Liver (tissue), 3 donors: ENCODE measurements around the gene KSR1.

Source experiments
- EGR1 ChIP-seq, 2 donors: IDR thresholded peaks; 2 replicates each; pipeline ENCODE4 v1.6.1; 2016 to 2018; ENCODE audit warnings: antibody characterized with exemption in 2 of 2, low read depth in 2 of 2
- GABPA ChIP-seq, 2 donors: IDR thresholded peaks in 1 of 2; conservative IDR thresholded peaks in 1 of 2; 2 replicates each; pipeline ENCODE4 v1.6.1; 2016; ENCODE audit warnings: antibody characterized with exemption in 2 of 2, mild to moderate bottlenecking in 1 of 2, moderate library complexity in 1 of 2
- HNF4A ChIP-seq, 2 donors: conservative IDR thresholded peaks; 2 replicates each; pipeline ENCODE4 v1.6.1; 2016; ENCODE audit warnings: antibody characterized with exemption in 2 of 2, mild to moderate bottlenecking in 2 of 2
- JUND ChIP-seq, 2 donors: IDR thresholded peaks; 2 replicates each; pipeline ENCODE4 v1.6.1; 2016; ENCODE audit warnings: antibody characterized with exemption in 2 of 2
- NR2F2 ChIP-seq: IDR thresholded peaks from 2 replicates; pipeline ENCODE4 v1.6.1; 2016; ENCODE audit warnings: antibody characterized with exemption
- RXRA ChIP-seq, 2 donors: IDR thresholded peaks; 2 replicates each; pipeline ENCODE4 v1.6.1; 2017 to 2018; ENCODE audit warnings: antibody characterized with exemption in 2 of 2, mild to moderate bottlenecking in 1 of 2
- YY1 ChIP-seq: IDR thresholded peaks from 2 replicates; pipeline ENCODE4 v1.6.1; 2016; ENCODE audit warnings: antibody characterized with exemption, mild to moderate bottlenecking
- TF ChIP-seq, protein P1 (sequence below): fragments of 150-350 bp; IDR thresholded peaks from 2 replicates; pipeline ENCODE4 v1.5.1; 2017; ENCODE audit warnings: improper control_type of control experiment, low read depth, low read length; ENCODE audit not compliant: missing input control
- TF ChIP-seq, protein P2 (sequence below): IDR thresholded peaks from 2 replicates; pipeline ENCODE4 v1.6.1; 2016; ENCODE audit warnings: antibody characterized with exemption
- TF ChIP-seq, protein P3 (sequence below): IDR thresholded peaks from 2 replicates; pipeline ENCODE4 v1.6.1; 2016; ENCODE audit warnings: antibody characterized with exemption
- TF ChIP-seq, protein P4 (sequence below): IDR thresholded peaks from 2 replicates; pipeline ENCODE4 v1.6.1; 2016; ENCODE audit warnings: antibody characterized with exemption, mild to moderate bottlenecking
- donor health status: healthy.
- donor health status: healthy.

DNA sequence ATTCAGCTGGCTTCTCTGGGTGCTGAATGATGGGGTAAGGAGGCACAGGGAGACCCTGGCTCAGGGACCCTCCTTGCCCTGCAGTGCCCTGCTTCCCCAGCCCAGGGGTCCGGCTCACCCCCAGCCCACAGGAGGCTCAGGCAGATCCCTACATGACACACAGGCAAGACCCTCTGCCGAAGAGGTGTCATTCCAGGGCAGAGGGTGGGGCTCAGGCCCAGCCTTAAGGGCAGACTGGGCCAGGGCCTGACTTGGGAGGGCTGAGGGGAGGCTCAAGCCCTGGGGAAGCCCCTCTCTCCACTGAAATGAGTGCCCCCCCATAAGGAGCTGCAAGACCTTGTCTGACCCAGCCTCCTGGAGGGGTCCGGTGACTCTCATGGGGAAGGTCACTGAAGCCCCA is 30.3 kb upstream of the KSR1 start:
- TF ChIP-seq, protein P1, sequence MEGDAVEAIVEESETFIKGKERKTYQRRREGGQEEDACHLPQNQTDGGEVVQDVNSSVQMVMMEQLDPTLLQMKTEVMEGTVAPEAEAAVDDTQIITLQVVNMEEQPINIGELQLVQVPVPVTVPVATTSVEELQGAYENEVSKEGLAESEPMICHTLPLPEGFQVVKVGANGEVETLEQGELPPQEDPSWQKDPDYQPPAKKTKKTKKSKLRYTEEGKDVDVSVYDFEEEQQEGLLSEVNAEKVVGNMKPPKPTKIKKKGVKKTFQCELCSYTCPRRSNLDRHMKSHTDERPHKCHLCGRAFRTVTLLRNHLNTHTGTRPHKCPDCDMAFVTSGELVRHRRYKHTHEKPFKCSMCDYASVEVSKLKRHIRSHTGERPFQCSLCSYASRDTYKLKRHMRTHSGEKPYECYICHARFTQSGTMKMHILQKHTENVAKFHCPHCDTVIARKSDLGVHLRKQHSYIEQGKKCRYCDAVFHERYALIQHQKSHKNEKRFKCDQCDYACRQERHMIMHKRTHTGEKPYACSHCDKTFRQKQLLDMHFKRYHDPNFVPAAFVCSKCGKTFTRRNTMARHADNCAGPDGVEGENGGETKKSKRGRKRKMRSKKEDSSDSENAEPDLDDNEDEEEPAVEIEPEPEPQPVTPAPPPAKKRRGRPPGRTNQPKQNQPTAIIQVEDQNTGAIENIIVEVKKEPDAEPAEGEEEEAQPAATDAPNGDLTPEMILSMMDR = no peak
- no peak for TF ChIP-seq EGR1 (IDR thresholded peaks at IDR 0.05; ENCODE audit: low read depth in 2 of 2)
- TF ChIP-seq GABPA (IDR thresholded peaks at IDR 0.05 in 1 of 2, conservative IDR thresholded peaks at IDR 0.05 in 1 of 2) = no peak
- TF ChIP-seq JUND (IDR thresholded peaks at IDR 0.05) = no peak
- no peak for TF ChIP-seq YY1
- no peak for TF ChIP-seq NR2F2
- TF ChIP-seq, protein P2, sequence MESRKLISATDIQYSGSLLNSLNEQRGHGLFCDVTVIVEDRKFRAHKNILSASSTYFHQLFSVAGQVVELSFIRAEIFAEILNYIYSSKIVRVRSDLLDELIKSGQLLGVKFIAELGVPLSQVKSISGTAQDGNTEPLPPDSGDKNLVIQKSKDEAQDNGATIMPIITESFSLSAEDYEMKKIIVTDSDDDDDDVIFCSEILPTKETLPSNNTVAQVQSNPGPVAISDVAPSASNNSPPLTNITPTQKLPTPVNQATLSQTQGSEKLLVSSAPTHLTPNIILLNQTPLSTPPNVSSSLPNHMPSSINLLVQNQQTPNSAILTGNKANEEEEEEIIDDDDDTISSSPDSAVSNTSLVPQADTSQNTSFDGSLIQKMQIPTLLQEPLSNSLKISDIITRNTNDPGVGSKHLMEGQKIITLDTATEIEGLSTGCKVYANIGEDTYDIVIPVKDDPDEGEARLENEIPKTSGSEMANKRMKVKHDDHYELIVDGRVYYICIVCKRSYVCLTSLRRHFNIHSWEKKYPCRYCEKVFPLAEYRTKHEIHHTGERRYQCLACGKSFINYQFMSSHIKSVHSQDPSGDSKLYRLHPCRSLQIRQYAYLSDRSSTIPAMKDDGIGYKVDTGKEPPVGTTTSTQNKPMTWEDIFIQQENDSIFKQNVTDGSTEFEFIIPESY = no peak
- TF ChIP-seq, protein P3, sequence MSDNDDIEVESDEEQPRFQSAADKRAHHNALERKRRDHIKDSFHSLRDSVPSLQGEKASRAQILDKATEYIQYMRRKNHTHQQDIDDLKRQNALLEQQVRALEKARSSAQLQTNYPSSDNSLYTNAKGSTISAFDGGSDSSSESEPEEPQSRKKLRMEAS = no peak
- TF ChIP-seq, protein P4, sequence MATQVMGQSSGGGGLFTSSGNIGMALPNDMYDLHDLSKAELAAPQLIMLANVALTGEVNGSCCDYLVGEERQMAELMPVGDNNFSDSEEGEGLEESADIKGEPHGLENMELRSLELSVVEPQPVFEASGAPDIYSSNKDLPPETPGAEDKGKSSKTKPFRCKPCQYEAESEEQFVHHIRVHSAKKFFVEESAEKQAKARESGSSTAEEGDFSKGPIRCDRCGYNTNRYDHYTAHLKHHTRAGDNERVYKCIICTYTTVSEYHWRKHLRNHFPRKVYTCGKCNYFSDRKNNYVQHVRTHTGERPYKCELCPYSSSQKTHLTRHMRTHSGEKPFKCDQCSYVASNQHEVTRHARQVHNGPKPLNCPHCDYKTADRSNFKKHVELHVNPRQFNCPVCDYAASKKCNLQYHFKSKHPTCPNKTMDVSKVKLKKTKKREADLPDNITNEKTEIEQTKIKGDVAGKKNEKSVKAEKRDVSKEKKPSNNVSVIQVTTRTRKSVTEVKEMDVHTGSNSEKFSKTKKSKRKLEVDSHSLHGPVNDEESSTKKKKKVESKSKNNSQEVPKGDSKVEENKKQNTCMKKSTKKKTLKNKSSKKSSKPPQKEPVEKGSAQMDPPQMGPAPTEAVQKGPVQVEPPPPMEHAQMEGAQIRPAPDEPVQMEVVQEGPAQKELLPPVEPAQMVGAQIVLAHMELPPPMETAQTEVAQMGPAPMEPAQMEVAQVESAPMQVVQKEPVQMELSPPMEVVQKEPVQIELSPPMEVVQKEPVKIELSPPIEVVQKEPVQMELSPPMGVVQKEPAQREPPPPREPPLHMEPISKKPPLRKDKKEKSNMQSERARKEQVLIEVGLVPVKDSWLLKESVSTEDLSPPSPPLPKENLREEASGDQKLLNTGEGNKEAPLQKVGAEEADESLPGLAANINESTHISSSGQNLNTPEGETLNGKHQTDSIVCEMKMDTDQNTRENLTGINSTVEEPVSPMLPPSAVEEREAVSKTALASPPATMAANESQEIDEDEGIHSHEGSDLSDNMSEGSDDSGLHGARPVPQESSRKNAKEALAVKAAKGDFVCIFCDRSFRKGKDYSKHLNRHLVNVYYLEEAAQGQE = no peak
- no peak for TF ChIP-seq RXRA (IDR thresholded peaks at IDR 0.05)
- TF ChIP-seq HNF4A (conservative IDR thresholded peaks at IDR 0.05) = no peak
